Right lobe of liver (tissue), 4 donors: ENCODE measurements around the gene DNAJC12.

ENCODE experiments used
- POLR2A ChIP-seq: fragments of 450-650 bp; IDR thresholded peaks from one replicate; pipeline ENCODE4 v1.6.1; 2017; ENCODE audit warnings: antibody characterized with exemption, mild to moderate bottlenecking
- TF ChIP-seq, protein P1 (sequence below), 4 donors: fragments of 200-600 bp in 3 of 4; fragments of 450-650 bp in 1 of 4; IDR thresholded peaks; one replicate each; pipeline versions ENCODE4 v1.5.1 to v1.8.0; 2016 to 2022; ENCODE audit warnings: antibody characterized with exemption in 4 of 4, mild to moderate bottlenecking in 2 of 4
- donor health status: DM: no; HTN: no; CAD: no.
- donor health status: DM: no; HTN: no; CAD: no.
- donor health status: DM: no; HTN: yes; CAD: no.

DNA sequence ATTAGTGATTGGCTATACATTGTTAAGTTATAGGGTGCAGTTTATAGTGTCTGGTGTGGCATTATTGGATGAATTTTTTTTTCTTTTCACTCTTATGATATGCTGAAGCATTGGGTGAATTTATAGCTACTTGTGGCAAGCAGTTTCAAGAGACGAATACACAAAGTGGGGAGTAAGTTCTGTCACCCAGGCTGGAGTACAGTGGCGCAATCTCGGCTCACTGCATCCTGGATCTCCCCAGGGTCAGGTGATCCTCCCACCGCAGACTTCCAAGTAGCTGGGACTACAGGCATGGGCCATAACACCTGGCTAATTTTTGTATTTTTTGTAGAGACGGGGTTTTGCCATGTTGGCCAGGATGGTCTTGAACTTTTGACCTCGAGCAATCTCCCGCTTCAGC is 40.1 kb upstream of the DNAJC12 start:
- TF ChIP-seq, protein P1, sequence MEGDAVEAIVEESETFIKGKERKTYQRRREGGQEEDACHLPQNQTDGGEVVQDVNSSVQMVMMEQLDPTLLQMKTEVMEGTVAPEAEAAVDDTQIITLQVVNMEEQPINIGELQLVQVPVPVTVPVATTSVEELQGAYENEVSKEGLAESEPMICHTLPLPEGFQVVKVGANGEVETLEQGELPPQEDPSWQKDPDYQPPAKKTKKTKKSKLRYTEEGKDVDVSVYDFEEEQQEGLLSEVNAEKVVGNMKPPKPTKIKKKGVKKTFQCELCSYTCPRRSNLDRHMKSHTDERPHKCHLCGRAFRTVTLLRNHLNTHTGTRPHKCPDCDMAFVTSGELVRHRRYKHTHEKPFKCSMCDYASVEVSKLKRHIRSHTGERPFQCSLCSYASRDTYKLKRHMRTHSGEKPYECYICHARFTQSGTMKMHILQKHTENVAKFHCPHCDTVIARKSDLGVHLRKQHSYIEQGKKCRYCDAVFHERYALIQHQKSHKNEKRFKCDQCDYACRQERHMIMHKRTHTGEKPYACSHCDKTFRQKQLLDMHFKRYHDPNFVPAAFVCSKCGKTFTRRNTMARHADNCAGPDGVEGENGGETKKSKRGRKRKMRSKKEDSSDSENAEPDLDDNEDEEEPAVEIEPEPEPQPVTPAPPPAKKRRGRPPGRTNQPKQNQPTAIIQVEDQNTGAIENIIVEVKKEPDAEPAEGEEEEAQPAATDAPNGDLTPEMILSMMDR (IDR thresholded peaks at IDR 0.05): no peak
- no peak for TF ChIP-seq POLR2A
